NT2/D1 (cell line): ENCODE results near the gene TET1.

Source experiments
- SUZ12 ChIP-seq: IDR thresholded peaks from 2 replicates; pipeline ENCODE4 v1.6.1; 2011; ENCODE audit not compliant: insufficient read length, insufficient read depth; ENCODE audit errors: extremely low read depth
- YY1 ChIP-seq: IDR thresholded peaks from 2 replicates; pipeline ENCODE4 v1.6.1; 2011; ENCODE audit not compliant: insufficient read length, insufficient read depth
- ZNF274 ChIP-seq: IDR thresholded peaks from 2 replicates; pipeline ENCODE4 v1.6.1; 2011; ENCODE audit warnings: mild to moderate bottlenecking, low read depth, low read length

- TF ChIP-seq YY1 (no peak), SUZ12 (no peak), ZNF274 (no peak)
These were observed 137.0 kb downstream of the TET1 start for GRCh38 chr10:68697106-68697505.
